B cell (primary cell): ENCODE measurements around the gene OR1S1. TPM values are rescaled to one million over a fixed set of nuclear protein-coding genes. Genes with fewer than 3 reads are reported as not detected.

ENCODE experiments used
- ATAC-seq: fragments of 200-7000 bp; cut with Tn5 transposase; one replicate; pipeline ENCODE4 v1.10.0; 2021; ENCODE audit warnings: low read depth, mild to moderate bottlenecking, moderate number of reproducible peaks, moderate library complexity
- CTCF ChIA-PET: fragments of 350-600 bp; sonication (Branson Sonifier 250); formaldehyde crosslinking; loops from one replicate; lab custom pipeline; 2021; ENCODE audit warnings: antibody characterized with exemption, inconsistent platforms; lab: Charles Lee
- POLR2A ChIA-PET: fragments of 350-600 bp; sonication (Branson Sonifier 250); formaldehyde crosslinking; loops from one replicate; lab custom pipeline; 2021; ENCODE audit warnings: antibody characterized with exemption; lab: Charles Lee
- DNase-seq: peaks from one replicate; pipeline ENCODE4 v3.0.0; 2013
- H2AFZ ChIP-seq: 2 replicates; pipeline ENCODE4 v1.6.1; 2012; ENCODE audit warnings: mild to moderate bottlenecking, low read depth, low read length; ENCODE audit not compliant: insufficient read depth, poor library complexity, severe bottlenecking
- H3K27ac ChIP-seq, 2 donors: 1 replicate in 1 of 2; 2 replicates in 1 of 2; pipeline ENCODE4 v1.5.1; 2012 to 2013; ENCODE audit warnings: low read length in 2 of 2, mild to moderate bottlenecking in 2 of 2, moderate library complexity in 1 of 2
- H3K27me3 ChIP-seq, 4 experiments: fragments of 200-600 bp in 1 of 4; sonication (generic) in 1 of 4; replicated peaks in 1 of 4; 1 replicate in 2 of 4; 2 replicates in 2 of 4; pipeline versions ENCODE4 v1.6.1 to v1.7.0; 2013 to 2016; ENCODE audit warnings: low read length in 3 of 4, mild to moderate bottlenecking in 2 of 4, mixed read lengths in 1 of 4, moderate library complexity in 1 of 4; ENCODE audit not compliant: insufficient read depth in 4 of 4, control insufficient read depth in 3 of 4; ENCODE audit errors: control extremely low read depth in 1 of 4
- H3K36me3 ChIP-seq, 2 experiments: replicated peaks in 1 of 2; 1 replicate in 1 of 2; 2 replicates in 1 of 2; pipeline versions ENCODE4 v1.6.1 to v1.7.1; 2013; ENCODE audit warnings: low read length in 1 of 2; ENCODE audit not compliant: insufficient read depth in 2 of 2, control insufficient read depth in 1 of 2; ENCODE audit errors: control extremely low read depth in 1 of 2, extremely low read depth in 1 of 2
- H3K4me1 ChIP-seq, 2 donors: fragments of 200-600 bp in 1 of 2; sonication (generic) in 1 of 2; 1 replicate in 1 of 2; 2 replicates in 1 of 2; pipeline versions ENCODE4 v1.5.1 to v1.6.1; 2013 to 2017; ENCODE audit warnings: low read length in 2 of 2; ENCODE audit not compliant: control insufficient read depth in 2 of 2, insufficient read depth in 2 of 2
- H3K4me2 ChIP-seq: replicated peaks from 2 replicates; pipeline ENCODE3; 2012; ENCODE audit warnings: mild to moderate bottlenecking, low read depth, low read length; ENCODE audit not compliant: poor library complexity, severe bottlenecking
- H3K4me3 ChIP-seq, 5 experiments: fragments of 200-600 bp in 1 of 5; sonication (generic) in 1 of 5; 1 replicate in 3 of 5; 2 replicates in 2 of 5; pipeline versions ENCODE4 v1.5.1 to v1.7.0; 2011 to 2016; ENCODE audit warnings: low read length in 4 of 5, mild to moderate bottlenecking in 4 of 5, low read depth in 2 of 5, control low read depth in 1 of 5, moderate library complexity in 1 of 5; ENCODE audit not compliant: insufficient read depth in 1 of 5; ENCODE audit errors: control extremely low read depth in 1 of 5, extremely low read depth in 1 of 5
- H3K79me2 ChIP-seq: fragments of 200-600 bp; sonication (generic); one replicate; pipeline ENCODE4 v1.6.0; 2016; ENCODE audit warnings: low read length; ENCODE audit not compliant: control insufficient read depth, insufficient read depth
- H3K9ac ChIP-seq: fragments of 200-600 bp; sonication (generic); 2 replicates; pipeline ENCODE4 v1.6.1; 2017; ENCODE audit warnings: mild to moderate bottlenecking, low read length, moderate library complexity
- H3K9me3 ChIP-seq, 3 donors: one replicate each; pipeline versions ENCODE4 v1.6.1 to v1.7.1; 2013; ENCODE audit warnings: low read length in 2 of 3; ENCODE audit not compliant: control insufficient read depth in 2 of 3, insufficient read depth in 1 of 3; ENCODE audit errors: control extremely low read depth in 1 of 3
- H4K20me1 ChIP-seq: 2 replicates; pipeline ENCODE4 v1.6.0; 2012; ENCODE audit warnings: mild to moderate bottlenecking, low read length; ENCODE audit not compliant: insufficient read depth, control insufficient read depth, poor library complexity, severe bottlenecking
- H3K27ac Mint-ChIP-seq: one replicate; pipeline ENCODE4 v1.8.0; 2021; ENCODE audit warnings: mixed read lengths
- H3K27me3 Mint-ChIP-seq: one replicate; pipeline ENCODE4 v1.8.0; 2021; ENCODE audit warnings: mixed read lengths
- H3K4me1 Mint-ChIP-seq: one replicate; pipeline ENCODE4 v1.8.0; 2021; ENCODE audit warnings: mixed read lengths
- H3K4me3 Mint-ChIP-seq: one replicate; pipeline ENCODE4 v1.8.0; 2021; ENCODE audit warnings: mixed read lengths
- H3K9me3 Mint-ChIP-seq: one replicate; pipeline ENCODE4 v1.8.0; 2022; ENCODE audit warnings: mixed read lengths; ENCODE audit not compliant: insufficient read depth
- CTCF ChIP-seq: fragments of 200-600 bp; IDR thresholded peaks from one replicate; pipeline ENCODE4 v1.8.0; 2022; ENCODE audit warnings: antibody characterized with exemption, mild to moderate bottlenecking
- EZH2 ChIP-seq: IDR thresholded peaks from 2 replicates; pipeline ENCODE4 v1.6.1; 2012; ENCODE audit warnings: borderline replicate concordance, low read depth, mild to moderate bottlenecking, moderate library complexity, low read length; ENCODE audit not compliant: insufficient read depth, poor library complexity, severe bottlenecking
- WGBS: methylation state at CpG from one replicate; pipeline ENCODE4 v1.1.5; 2013; ENCODE audit warnings: missing lambda C conversion rate; ENCODE audit not compliant: insufficient coverage; 5-methylcytosine and 5-hydroxymethylcytosine counted together
- intact Hi-C: fragments of 100-400 bp; cut with micrococcal nuclease; formaldehyde crosslinking; loops from one replicate; pipeline ENCODE4 v1.10.0; 2022
- polyA plus RNA-seq: library from polyadenylated mRNA; depleted of rRNA; stranded (reverse); fragments of >200 nt; gene quantifications from 2 replicates; pipeline ENCODE4 v1.2.3, GENCODE V29; 2012
- total RNA-seq, 2 donors: library from RNA; stranded (reverse); fragments of 120-200 nt in 1 of 2; gene quantifications; 1 replicate in 1 of 2; 2 replicates in 1 of 2; pipeline versions ENCODE4 v1.2.3 to v1.2.4, GENCODE V29; 2013 to 2022

Gene OR1S1
- total and polyA plus RNA-seq, 2 donors (not counting 1 experiment from before 2014, with no cell fraction given): not detected

DNA sequence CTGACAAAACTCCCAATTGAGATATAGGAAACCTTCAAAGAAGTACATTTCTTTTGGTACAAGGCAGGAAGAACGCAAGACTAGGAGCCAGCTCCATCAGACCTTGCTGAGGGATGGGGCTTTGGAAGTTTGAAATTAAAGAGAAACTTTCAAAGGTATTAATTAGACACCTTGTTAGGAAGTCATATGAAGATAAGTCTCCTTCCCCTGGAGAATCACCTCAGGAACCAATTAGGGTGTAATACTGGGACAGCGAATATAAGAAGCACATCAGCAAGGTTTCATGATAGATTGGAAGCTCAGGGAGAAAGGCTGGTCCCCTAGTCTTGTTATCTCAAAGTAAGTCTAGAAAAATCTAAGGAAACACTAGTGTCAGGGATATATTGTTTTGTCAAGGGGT, 23.8 kb upstream of the OR1S1 start, which contains the start of gene OR9Q2:
Gene OR9Q2, plus strand, starts transcription at position 301 of the 400 bp plus-strand sequence. CDS start 1,421 bp downstream, outside the sequence.
- 80% methylated on average over 1 of the region's 2 CpGs for WGBS
- POLR2A ChIA-PET: no interaction called here

GRCh38 chr11:58192229-58192628, 20.3 kb upstream of the OR1S1 start:
- Histone ChIP-seq H3K27me3 (no peaks in the 10 kb centered on the region), H3K79me2 (no peaks in the 10 kb centered on the region), H4K20me1 (no peaks in the 10 kb centered on the region), H3K4me1 (no peaks in the 10 kb centered on the region), H3K9ac (no peak overlapping the region), H2AFZ (no peak overlapping the region), H3K36me3 (no peaks in the 10 kb centered on the region), H3K27ac (no peak overlapping the region), H3K9me3 (no peaks in the 10 kb centered on the region), H3K4me3 (no peak overlapping the region), H3K4me2 (no peak overlapping the region)
- no peak overlapping the region for H3K4me3 Mint-ChIP-seq
- H3K4me1 Mint-ChIP-seq: no peaks in the 10 kb centered on the region
- peaks cover 4% of the 10 kb centered on the region for H3K27me3 Mint-ChIP-seq
- ATAC-seq (no peak), DNase-seq (no peak)
- POLR2A ChIA-PET: no interaction called here
- TF ChIP-seq CTCF: no peak
- no peak for TF ChIP-seq EZH2
- CTCF ChIA-PET: no interaction called here
- intact Hi-C loops: no loop called here
- WGBS: no CpG with 5 or more reads among the region's 3 CpGs
- H3K27ac Mint-ChIP-seq: no peak overlapping the region
- peaks cover 5% of the 10 kb centered on the region for H3K9me3 Mint-ChIP-seq

More for the DNA sequence above, 23.8 kb upstream of the OR1S1 start, which contains the start of gene OR9Q2:
- H3K36me3 ChIP-seq: no peaks in the 10 kb centered on the region
- intact Hi-C loops: no loop called here
- H3K4me3 ChIP-seq: no peak within 1 kb of the TSS
- no peak within 1 kb of the TSS for H3K27ac ChIP-seq
- DNase-seq (no peak), ATAC-seq (no peak)
- H3K27ac Mint-ChIP-seq: no peak within 1 kb of the TSS
- H3K4me2 ChIP-seq: no peak within 1 kb of the TSS
- no peaks in the 10 kb centered on the region for H3K9me3 ChIP-seq
- H3K9me3 Mint-ChIP-seq: no peaks in the 10 kb centered on the region
- H2AFZ ChIP-seq: no peak within 1 kb of the TSS
- H3K27me3 Mint-ChIP-seq: peaks cover 7% of the 10 kb centered on the region
- no peaks in the 10 kb centered on the region for H3K27me3 ChIP-seq
- CTCF ChIA-PET: no interaction called here
- no peaks in the 10 kb centered on the region for H4K20me1 ChIP-seq
- H3K4me3 Mint-ChIP-seq: no peak within 1 kb of the TSS
- H3K79me2 ChIP-seq: no peaks in the 10 kb centered on the region
- H3K9ac ChIP-seq: no peak within 1 kb of the TSS
- TF ChIP-seq CTCF: no peak
- TF ChIP-seq EZH2: no peak
- H3K4me1 Mint-ChIP-seq: no peaks in the 10 kb centered on the region
- H3K4me1 ChIP-seq: no peaks in the 10 kb centered on the region
